Measurements from ENCODE around the gene WDR83. TPM values are rescaled to one million over a fixed set of nuclear protein-coding genes. Genes with fewer than 3 reads are reported as not detected.

Gene WDR83
- total RNA-seq, 1 experiment from 2014 or later: 12.8 TPM

- DNase-seq (ENCODE audit: low spot score): no peak
Measured at GRCh38 chr19:12715102-12715501, 48.5 kb downstream of the WDR83 start.

GRCh38 chr19:12715929-12716328, 49.3 kb downstream of the WDR83 start:
- no peak for DNase-seq (ENCODE audit: low spot score)

DNA sequence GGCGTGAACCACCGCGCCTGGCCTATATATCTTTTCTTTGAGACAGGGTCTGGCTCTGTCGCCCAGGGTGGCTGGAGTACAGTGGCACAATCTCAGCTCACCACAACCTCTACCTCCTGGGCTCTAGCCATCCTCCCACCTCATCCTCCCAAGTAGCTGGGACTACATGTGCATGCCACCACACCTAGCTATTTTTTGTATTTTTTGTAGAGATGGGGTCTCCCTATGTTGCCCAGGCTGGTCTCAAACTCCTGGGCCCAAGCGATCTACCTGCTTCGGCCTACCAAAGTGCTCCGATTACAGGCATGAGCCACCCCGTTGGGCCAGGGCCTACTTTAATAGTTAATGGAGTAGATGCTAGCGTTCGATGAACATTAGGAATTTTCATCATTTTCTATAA, 53.7 kb downstream of the WDR83 start:
- no peak for DNase-seq (ENCODE audit: low spot score)

- DNase-seq (ENCODE audit: low spot score): no peak
Measured at GRCh38 chr19:12720851-12721655, 54.4 kb downstream of the WDR83 start.

DNA sequence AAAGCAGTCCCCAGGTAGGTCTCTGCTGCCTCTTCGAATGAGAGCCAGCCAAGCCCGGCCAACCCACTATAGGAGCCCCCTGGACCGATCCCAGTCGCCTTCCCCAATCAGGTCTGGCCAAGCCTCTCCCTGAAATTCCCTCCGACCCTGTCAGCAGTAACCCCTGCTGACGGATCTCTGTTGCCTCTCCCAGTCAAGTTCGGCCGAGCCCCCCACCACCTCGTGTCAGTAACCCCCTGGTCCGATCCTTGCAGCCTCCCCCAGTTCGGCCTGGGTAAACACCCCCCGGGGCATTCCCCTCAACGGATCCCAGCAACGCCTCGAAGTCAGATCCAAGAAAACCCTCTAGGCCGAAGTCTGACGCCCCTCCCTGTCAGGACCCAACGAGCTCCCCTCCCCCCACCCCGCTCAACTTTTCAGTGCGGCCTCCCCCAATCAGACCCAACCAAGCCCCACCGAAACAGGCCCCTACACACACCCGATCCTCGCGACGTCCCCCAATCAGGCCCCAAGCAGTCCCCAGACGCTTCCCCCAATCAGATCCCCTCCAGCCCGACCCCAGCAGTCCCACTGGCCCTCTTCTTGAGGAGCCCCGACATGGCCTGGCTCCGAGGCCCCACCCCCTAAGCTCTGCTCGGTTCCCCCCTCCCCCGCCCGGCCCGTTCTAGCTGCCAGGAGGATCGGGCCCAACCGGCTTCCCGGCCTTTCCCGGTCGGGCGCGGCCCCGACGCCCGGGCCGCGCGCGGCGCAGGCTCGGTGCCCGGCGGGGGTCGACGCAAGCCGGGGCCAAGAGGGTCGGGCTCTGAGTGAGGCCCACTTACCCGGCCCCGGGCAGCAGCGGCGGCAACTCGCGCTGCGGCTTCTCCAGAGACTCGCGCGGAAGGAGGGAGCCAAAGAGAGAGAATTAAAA, 55.3 kb downstream of the WDR83 start:
- DNase-seq (ENCODE audit: low spot score): peak; percentile 28

DNA sequence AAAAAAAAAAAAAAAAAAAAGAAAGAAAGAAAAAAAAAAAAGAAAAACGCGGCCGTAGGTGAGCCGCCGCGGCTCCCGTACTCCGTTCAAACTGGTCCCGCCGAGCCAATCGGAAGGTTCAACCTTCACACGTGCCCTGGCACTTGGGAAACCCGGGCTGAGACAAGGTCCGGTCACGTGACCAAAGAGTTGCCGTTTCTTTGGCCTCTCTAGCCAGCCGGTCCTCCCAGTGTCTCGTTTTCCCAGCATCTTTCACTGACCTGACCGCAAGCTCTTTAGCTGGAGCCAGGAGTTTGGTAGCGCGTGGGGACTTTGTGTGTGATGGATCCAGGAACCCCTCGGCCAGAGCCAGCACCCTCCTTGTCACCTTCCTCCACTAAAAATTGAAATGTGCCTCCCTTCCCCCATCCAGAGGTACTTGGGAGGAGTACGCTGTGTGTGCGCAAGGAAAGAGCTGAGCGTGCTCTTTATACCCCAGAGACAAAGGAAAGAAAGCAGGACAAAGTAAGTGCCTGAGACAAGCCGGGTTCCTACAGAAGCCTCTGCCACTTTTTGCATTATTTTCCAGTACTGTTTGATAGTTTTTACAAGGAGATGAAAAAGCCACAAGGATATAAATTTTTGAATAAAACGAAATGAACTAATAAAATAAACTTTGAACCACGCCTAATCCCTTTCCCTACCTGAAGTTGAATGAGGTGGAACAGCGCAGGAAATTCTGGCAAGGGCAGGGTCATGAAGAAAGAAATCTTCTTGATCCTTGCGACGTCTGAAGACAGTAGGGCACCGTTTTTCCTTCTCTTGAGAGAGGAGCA, 56.2 kb downstream of the WDR83 start:
- peak; percentile 99 for DNase-seq (ENCODE audit: low spot score)

GRCh38 chr19:12723381-12723640, 56.7 kb downstream of the WDR83 start:
- no peak for DNase-seq (ENCODE audit: low spot score)

DNA sequence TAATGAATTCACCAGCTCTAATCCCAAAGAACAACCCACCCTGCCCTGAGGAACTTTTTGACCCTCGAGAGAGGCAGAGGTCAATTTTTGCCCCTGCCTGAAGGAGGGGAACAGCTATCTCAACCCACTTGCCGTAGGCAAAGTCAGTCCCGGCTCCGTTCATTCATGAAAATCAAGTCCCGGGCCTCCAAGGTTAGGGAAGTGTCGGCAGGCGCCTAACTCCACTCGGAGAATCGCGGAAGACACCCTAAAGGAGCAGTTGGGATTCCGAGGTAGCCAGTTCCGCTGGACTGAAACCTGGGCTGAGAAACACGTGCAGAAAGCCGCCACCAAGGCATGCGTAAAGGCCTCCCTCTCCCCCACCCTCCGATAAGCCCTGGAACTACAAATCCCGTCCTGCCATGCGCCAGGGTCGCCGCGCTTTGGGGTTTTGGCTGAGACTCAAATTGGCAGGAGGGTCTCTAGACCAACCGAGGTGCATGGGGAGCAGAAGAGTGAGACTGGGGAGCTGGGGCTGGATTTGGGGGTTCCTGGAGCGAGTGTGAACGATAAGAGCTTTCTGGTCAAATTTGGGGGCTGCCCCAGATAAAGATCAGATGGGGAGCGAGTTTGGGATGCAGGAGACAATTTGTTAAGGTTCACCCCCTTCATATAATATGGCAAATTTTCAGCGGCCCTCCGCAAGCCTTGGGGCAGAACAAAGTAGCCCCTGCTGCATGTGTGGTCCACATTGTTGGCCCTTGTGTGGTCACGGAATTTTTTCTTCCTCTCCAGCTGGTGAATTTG, 57.2 kb downstream of the WDR83 start, which contains the start of gene TNPO2:
Gene TNPO2 (minus strand): TSS at position 292 of the 786 bp plus-strand sequence. CDS start 2,955 bp downstream, outside the sequence.
- DNase-seq (ENCODE audit: low spot score): no peak

Other genes starting within 250 kb of the WDR83 start
- 2.1 and 3.1 TPM in 2 replicates for gene ZNF443, start 225.8 kb upstream of the WDR83 start, total RNA-seq (2014; rRNA removed; shearing (Covaris generic))
- 0.81 TPM in 1 of 2 replicates, not detected in the other for gene ZNF709, start 182.0 kb upstream of the WDR83 start, total RNA-seq (2014; rRNA removed; shearing (Covaris generic))
- 4.1 and 5.3 TPM in 2 replicates for gene ZNF564, start 115.3 kb upstream of the WDR83 start, total RNA-seq (2014; rRNA removed; shearing (Covaris generic))
- 2.6 and 5.7 TPM in 2 replicates for gene ZNF490, start 56.0 kb upstream of the WDR83 start, total RNA-seq (2014; rRNA removed; shearing (Covaris generic))
- 8.1 and 8.5 TPM in 2 replicates for gene ZNF791, start 55.9 kb upstream of the WDR83 start, total RNA-seq (2014; rRNA removed; shearing (Covaris generic))
- gene MAN2B1, start 65 bp upstream of the WDR83 start, total RNA-seq (2014; rRNA removed; shearing (Covaris generic)): 34.2 and 53.4 TPM in 2 replicates
- gene DHPS, start 15.1 kb downstream of the WDR83 start, total RNA-seq (2014; rRNA removed; shearing (Covaris generic)): 65.1 and 100 TPM in 2 replicates
- not detected in 2 replicates for gene GNG14, start 21.2 kb downstream of the WDR83 start, total RNA-seq (2014; rRNA removed; shearing (Covaris generic))
- gene FBXW9, start 29.8 kb downstream of the WDR83 start, total RNA-seq (2014; rRNA removed; shearing (Covaris generic)): 6.4 and 12.7 TPM in 2 replicates
- gene TNPO2, start 57.1 kb downstream of the WDR83 start, total RNA-seq (2014; rRNA removed; shearing (Covaris generic)): 30.1 and 33.0 TPM in 2 replicates
- 238 and 271 TPM in 2 replicates for gene TRIR, start 67.9 kb downstream of the WDR83 start, total RNA-seq (2014; rRNA removed; shearing (Covaris generic))
- 85.4 and 94.4 TPM in 2 replicates for gene GET3, start 70.7 kb downstream of the WDR83 start, total RNA-seq (2014; rRNA removed; shearing (Covaris generic))
- gene BEST2, start 85.0 kb downstream of the WDR83 start, total RNA-seq (2014; rRNA removed; shearing (Covaris generic)): 0.06 TPM in 1 of 2 replicates, not detected in the other
- 8.6 and 13.0 TPM in 2 replicates for gene HOOK2, start 108.7 kb downstream of the WDR83 start, total RNA-seq (2014; rRNA removed; shearing (Covaris generic))
- 55.7 and 71.3 TPM in 2 replicates for gene JUNB, start 124.7 kb downstream of the WDR83 start, total RNA-seq (2014; rRNA removed; shearing (Covaris generic))
- 6.1 and 6.7 TPM in 2 replicates for gene PRDX2, start 135.0 kb downstream of the WDR83 start, total RNA-seq (2014; rRNA removed; shearing (Covaris generic))
- not detected in 2 replicates for gene THSD8, start 135.3 kb downstream of the WDR83 start, total RNA-seq (2014; rRNA removed; shearing (Covaris generic))
- 74.2 and 92.1 TPM in 2 replicates for gene RNASEH2A, start 139.8 kb downstream of the WDR83 start, total RNA-seq (2014; rRNA removed; shearing (Covaris generic))
- not detected in 2 replicates for gene RTBDN, start 167.8 kb downstream of the WDR83 start, total RNA-seq (2014; rRNA removed; shearing (Covaris generic))
- 5.7 TPM in 1 of 2 replicates, not detected in the other for gene MAST1, start 171.7 kb downstream of the WDR83 start, total RNA-seq (2014; rRNA removed; shearing (Covaris generic))
- gene DNASE2, start 214.6 kb downstream of the WDR83 start, total RNA-seq (2014; rRNA removed; shearing (Covaris generic)): 64.4 and 68.8 TPM in 2 replicates
- gene KLF1, start 220.4 kb downstream of the WDR83 start, total RNA-seq (2014; rRNA removed; shearing (Covaris generic)): not detected in 2 replicates
- 31.0 and 38.3 TPM in 2 replicates for gene GCDH, start 224.4 kb downstream of the WDR83 start, total RNA-seq (2014; rRNA removed; shearing (Covaris generic))

Data from H4 (cell line).